ENCODE data around the gene GNRH2. TPM values are rescaled to one million over a fixed set of nuclear protein-coding genes. Genes with fewer than 3 reads are reported as not detected.
"Not testable (repeated sequence)": the region's sequence is repeated elsewhere in the genome, so short reads cannot be mapped to it uniquely, and the experiment has no call there.

Gene GNRH2
- total RNA-seq, 1 donor from 2014 or later = not detected

DNA sequence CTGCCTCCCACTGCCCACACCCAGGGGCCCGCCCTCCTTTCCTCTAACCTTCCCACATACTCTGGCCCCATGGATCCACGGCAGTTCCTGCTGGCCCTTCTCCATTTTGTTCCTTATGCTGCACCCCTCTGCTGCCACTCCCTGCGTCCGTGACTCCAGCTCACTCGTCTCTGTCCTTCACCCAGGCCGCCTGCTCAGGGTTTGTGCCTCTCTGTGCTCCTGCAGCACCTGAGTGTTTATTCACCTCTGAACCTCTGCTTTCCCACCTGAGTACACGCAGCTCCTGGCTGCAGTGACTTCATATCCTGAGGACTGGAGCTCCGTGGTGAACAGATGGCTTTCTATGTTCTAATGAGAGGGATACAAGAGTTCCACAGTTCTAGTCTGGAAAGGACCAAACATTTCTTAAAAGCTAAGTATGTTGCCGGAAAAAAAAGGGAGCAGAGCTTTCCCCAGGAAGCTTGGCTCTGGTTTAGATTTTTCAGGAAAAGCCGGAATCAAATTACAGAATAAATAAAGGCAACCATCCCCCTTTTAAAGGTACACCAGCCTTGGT lies 1.5 kb upstream of the GNRH2 start:
- peak; percentile 19 for DNase-seq (ENCODE audit: low read depth in 2 of 2)

DNA sequence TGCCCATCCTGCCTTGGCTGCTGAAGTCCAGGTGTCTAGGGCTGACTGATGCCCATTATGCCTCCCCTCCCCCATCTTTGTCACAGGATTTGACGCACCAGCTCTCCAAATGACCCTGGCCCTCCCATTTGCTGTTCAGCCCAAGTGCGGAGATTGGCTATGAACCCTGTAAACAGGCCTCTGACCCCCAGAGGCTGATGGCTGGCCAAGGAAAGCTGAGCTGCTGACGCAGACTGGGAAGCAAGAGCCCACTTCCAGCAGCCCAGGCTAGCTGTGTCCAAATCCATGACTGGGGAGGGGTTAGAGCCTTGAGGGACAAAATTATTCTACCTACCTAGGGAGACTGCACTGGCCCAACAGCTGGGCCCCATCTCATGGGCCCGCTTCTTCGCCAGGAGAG lies 797 bp upstream of the GNRH2 start:
- DNase-seq (ENCODE audit: low read depth in 2 of 2) = no peak

DNA sequence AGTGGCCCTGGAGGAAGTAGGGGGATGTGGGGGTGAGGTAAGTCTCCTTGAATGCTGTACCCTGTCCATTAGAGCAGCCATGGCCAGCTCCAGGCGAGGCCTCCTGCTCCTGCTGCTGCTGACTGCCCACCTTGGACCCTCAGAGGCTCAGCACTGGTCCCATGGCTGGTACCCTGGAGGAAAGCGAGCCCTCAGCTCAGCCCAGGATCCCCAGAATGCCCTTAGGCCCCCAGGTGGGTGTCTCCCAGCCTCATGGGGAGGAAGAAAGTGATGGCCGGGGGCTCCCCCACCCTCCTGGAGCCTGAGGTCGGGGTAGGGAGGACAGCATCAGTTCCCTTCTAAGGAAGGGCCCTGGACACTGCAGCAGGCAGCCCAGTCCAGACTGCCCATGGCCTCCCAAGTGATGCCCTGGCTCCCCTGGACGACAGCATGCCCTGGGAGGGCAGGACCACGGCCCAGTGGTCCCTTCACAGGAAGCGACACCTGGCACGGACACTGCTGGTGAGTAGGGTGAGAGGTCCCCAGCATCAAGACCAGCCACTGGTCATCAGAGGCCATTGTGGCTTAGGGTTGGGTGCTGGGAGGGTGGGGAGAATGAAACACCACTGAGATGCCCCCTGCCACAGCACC lies 1.0 kb downstream of the GNRH2 start:
- DNase-seq (ENCODE audit: low read depth in 2 of 2) = no peak

DNA sequence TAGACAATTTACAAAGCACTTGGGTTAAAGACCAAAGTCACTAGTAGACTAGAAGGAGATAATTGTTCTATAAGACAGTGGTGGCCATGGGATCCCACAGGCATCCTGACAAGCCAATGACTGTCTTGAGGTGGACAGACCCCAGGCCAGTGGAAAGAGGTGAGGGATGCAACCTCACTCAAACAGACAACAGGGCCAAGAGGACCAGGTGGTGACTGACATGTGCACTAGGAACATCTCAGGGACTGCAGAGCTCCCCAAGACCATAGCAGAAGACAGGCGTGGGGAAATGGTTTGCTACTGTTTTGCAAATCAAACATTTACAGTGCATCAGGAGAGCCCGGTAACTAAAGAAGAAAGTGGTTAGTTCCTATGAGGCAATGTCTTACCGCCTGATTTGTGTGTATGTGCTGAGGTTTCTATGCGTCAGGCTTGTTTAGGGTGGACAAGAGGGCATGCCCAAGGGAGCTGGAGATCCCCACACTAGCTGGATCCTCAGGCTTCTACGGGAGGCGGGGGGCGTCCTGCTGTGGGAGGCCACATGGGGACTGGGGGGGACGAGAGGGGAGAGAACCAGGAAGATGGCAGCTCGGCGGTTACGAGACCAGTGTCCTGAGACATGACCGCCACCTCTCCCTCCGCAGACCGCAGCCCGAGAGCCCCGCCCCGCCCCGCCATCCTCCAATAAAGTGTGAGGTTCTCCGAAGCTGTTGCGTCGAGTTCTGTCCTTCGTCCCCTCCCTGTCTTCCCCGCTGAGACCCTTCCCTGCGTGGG lies 1.8 kb downstream of the GNRH2 start:
- DNase-seq (ENCODE audit: low read depth in 2 of 2) = no peak

DNA sequence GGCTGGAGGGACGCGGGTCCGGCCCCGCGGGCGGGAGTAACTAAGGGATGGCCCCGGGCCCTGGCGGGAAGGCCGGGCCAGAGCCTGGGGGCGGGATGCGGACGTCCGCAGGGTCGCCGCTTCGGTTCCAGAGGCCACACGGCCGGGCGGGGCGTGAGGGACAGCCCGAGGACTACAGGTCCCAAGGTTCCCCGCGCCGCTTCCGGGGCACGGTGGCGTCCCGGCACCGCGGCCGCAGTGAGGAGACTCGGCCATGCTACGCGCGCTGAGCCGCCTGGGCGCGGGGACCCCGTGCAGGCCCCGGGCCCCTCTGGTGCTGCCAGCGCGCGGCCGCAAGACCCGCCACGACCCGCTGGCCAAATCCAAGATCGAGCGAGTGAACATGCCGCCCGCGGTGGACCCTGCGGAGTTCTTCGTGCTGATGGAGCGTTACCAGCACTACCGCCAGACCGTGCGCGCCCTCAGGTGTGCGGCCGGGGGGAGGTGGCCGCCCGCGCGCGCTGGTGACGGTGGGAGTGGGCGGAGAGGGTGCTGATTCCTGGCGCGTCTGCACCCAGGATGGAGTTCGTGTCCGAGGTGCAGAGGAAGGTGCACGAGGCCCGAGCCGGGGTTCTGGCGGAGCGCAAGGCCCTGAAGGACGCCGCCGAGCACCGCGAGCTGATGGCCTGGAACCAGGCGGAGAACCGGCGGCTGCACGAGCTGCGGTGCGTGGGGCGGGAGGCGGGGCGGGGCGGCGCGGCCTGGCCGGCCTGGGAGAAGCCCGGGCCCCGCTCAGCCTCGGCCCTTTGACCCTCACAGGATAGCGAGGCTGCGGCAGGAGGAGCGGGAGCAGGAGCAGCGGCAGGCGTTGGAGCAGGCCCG lies 2.6 kb downstream of the GNRH2 start, which contains the start of gene MRPS26:
TSS of gene MRPS26 (plus strand) at position 237 of the 861 bp plus-strand sequence. CDS start at position 254, 17 bp downstream.
- peak; percentile 86 to 92 for DNase-seq (ENCODE audit: low read depth in 2 of 2)

DNA sequence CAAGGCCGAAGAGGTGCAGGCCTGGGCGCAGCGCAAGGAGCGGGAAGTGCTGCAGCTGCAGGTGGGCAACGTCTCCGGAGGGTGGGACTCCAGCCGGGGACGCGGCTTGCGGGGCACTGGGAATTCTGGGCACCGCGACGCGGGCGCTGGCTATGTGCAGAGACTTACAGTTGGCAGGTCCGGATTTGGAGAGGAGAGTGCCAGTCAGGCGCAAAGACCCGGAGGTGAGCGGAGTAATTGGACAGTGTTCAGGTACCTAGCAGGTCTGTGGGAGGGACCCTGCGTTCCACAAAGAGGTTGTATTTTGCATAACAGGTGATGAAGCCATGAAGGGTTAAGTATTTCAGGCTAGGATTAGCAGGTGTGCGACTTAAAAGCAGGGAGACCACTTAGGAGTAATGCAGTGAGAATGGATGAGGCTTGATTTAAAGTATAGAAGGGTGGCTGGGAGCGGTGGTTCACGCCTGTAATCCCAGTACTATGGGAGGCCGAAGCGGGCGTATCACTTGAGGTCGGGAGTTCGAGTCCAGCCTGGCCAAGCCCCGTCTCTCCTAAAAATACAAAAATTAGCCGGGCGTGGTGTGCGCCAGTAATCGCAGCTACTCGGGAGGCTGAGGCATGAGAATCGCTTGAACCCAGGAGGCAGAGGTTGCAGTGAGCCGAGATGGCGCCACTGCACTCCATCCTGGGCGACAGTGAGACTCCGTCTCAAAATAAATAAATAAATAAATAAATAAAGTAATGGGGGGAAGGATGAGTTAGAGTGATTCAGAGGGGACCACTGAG lies 3.4 kb downstream of the GNRH2 start:
- DNase-seq (ENCODE audit: low read depth in 2 of 2) = no peak

DNA sequence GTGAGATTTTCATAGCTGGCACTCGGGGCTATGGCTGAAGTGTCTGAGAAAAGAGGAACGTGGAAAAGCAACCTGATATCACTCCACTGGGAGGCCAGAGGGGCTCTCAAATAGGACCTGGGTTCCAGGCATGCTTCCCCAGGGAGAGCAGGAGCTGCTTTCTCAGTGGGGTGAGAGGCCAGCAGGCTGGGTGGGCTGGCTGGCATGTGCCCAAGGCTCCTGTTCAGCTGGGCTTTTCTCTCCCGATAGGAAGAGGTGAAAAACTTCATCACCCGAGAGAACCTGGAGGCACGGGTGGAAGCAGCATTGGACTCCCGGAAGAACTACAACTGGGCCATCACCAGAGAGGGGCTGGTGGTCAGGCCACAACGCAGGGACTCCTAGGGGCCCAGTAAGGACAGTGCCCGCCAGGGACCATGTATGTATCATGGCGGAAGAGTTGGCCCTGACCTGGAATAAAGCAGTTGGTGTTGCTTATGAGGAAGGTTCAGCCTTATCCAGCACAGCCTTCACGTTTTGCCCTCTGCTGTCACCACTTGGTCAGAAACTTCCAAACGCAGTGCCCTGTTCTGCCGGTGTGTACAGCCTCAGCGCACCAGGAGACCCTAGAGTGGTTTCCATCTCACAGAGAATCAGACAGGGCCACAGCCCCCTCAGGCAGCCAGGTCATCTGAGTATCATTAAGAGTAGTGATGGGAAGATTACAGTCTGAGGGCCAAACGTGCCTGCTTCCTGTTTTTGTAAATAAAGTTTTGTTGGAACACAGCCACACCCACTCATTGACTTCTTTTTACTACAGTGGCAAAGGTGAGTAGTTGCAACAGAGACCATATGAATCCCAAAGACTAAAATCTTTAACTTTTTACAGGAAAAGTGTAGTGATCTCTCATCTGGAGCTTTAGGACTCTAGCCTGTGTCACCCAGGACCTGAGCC lies 4.3 kb downstream of the GNRH2 start:
- no peak for DNase-seq (ENCODE audit: low read depth in 2 of 2)

DNA sequence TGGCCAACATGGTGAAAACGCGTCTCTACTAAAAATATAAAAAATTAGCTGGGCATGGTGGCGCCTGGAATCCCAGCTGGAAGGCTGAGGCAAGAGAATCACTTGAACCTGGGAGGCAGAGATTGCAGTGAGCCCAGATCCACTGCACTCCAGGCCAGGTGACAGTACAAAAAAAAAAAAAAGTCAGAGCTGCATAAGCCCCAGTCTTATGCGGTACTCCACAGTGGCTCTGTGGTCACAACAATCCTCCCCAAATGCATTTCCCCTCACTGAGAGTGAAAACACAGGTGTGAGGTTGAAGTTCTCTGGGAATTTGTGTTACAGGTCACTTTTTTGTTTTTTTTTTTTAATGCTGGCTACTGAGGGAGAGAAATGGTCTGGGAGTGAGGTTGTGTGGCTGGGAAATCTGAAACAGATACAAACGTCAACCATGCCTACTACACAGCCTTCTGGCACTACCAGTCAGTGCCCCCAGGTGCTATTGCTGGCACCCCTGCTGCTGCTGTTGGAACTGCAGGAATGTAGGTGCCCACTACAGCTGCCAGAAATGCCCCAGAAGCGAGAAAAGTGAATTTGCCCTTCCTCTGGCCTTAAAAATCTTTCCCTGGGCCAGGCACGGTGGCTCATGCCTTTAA lies 8.1 kb downstream of the GNRH2 start:
- no peak for DNase-seq (ENCODE audit: low read depth in 2 of 2)

DNA sequence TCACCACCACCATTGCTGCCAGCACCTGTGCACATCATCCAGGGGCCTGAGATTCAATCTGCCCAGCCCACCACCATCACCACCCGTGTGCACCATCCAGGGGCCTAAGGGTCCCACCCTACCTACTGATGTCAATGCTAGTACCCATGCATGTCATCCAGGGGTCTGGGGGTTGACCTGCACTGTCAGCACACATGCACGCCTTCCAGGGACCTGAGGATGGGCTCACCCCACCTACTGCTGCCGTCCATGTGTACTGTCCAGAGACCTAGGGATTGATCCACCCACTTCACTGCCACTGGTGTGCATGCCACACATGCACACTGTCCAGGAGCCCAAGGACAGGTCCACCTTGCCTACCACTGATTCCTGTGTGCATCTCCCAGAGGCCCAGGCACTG lies 16.1 kb downstream of the GNRH2 start:
- no peak for DNase-seq (ENCODE audit: low read depth in 2 of 2)

DNA sequence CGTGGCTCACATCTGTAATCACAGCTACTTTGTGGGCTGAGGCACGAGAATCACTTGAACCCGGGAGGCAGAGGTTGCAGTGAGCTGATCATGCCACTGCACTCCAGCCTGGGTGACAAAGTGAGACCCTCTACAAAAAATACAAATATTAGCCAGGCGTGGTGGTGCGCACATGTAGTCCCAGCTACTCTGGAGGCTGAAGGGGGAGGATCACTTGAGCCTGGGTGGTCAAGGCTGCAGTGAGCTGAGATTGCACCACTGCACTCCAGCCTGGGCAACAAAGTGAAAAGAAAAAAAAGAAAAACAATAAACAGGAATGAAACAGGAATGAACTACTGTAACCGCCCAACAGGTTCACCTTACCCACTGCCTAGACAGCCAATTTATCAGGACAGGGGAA lies 20.7 kb downstream of the GNRH2 start:
- not testable (repeated sequence) for DNase-seq (ENCODE audit: low read depth in 2 of 2)

DNA sequence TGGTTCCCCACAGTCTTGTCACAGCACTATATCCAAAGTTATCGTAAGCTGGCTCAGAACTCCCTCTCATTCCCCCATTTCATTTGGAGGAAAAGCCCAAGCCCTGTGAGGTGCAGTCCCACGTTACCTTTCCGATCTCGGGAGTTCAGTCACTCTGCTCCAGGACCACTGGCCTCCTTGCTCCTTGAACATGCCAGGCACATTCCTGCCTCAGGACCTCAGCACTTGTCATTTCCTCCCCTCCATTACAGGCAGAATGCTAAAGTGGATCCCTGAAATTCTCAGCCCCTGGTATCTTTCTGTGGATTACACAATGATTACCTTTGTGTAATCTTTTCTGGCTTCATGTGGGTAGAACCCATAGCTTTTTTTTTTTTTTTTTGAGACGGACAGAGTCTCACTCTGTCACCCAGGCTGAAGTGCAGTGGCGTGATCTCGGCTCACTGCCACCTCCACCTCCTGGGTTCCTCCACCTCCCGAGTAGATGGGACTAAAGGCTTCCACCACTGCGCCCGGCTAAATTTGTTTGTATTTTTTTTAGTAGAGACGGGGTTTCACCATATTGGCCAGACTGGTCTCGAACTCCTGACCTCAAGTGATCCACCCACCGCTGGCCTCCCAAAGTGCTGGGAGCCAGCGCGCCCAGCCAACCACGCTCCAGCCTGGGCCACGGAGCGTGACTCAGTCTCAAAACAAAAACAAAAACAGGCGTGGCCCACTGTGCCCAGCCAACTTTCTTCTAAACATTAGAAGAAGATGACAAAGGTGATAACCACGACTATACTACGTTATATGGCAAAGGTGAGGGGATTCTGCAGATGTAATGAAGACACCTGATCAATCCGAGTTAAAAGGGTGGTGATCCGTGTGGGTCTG lies 24.0 kb downstream of the GNRH2 start:
- DNase-seq (ENCODE audit: low read depth in 2 of 2) = no peak

DNA sequence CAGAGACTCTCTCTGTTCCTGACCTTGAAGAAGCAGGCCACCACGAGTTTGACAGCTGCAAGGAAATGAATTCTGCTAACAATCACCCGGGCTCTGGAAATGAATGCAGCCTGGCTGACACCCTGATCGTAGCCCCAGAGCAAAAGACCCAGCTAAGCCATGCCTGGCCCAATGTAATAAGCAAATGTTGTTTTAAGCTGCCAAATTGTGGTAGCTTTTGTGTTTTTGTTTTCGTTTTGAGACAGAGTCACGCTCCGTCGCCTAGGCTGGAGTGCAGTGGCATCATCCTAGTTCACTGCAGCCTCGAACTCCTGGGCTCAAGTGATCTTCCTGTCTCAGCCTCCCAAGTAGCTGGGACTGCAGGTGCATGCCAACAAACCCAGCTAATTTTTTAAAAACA lies 24.7 kb downstream of the GNRH2 start:
- no peak for DNase-seq (ENCODE audit: low read depth in 2 of 2)

DNA sequence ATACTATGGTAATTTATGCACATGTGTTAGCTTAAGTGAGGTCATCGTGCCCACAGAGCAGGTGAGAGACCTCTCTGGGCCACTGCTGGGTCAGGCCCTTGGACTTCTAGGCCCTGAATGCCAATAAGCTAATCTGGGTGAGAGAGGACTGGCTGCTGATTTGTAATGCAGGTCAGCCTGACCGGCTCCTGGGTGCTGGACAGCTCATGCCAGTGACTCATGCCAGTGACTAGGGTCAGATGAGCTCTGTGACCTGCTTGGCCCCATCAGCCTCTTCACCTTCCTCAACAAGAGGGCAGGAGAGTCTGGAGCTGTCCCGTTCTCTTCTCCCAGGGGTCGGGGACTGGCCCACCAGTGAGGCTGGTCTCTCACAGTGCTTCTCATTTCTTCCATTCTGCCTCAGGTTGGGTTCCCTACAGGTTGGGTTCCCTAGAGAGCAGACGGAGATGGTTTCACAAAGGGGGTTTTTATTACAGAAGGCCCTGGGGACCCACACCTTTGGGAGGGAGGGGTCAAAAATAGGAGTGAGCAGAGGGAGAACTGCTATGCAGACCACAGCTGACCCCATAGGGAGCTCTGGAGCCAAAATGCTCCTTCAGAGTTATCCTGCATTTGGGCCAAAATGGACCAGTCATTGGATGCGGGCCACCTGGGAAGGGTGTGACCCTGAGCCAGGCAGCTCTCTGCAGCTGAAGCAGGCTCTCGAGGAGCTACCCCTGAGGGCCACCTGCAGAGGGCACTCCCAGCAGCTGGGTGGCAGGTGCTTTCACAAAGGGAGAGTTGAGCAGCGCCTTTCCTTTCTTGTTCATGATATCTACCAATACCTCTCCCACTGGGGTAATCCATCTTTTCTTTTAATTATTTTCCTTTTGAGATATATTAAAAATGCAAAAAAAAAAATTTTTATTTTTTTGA lies 25.8 kb downstream of the GNRH2 start:
- no peak for DNase-seq (ENCODE audit: low read depth in 2 of 2)

DNA sequence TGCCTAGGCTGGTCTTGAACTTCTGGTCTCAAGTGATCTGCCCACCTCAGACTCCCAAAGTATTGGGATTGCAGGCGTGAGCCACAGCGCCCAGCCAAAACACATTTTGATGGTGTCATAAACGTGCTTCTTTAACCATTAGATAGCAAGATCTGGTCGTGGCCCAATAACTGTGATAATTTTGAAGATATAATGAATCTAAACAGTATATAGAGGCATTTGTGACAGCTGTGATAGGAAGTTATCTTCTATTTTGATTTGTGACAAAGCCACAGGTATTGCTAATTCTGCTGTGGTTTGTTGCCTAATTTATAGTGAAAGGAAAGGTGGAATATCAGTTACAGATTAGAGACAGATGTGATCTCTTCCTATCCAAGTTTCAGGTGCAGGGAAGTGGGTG lies 27.3 kb downstream of the GNRH2 start:
- DNase-seq (ENCODE audit: low read depth in 2 of 2) = no peak

DNA sequence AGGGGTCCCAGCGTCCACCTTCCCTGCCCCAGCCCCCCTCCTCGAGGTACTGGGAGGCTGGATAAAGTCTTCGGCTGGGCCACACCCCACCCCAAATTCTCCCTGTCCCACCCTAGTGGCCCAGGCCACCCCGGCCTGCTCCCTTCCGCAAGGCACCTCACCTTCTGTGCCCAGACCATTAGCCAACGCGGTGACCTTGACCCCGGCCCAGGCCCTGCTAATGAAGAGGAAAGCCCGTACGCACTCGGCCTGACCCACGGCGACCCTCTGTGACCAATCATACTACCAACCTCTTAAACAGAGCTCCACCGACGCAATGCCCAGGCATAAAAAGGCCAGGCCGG lies 27.8 kb downstream of the GNRH2 start:
- DNase-seq (ENCODE audit: low read depth in 2 of 2) = no peak

DNA sequence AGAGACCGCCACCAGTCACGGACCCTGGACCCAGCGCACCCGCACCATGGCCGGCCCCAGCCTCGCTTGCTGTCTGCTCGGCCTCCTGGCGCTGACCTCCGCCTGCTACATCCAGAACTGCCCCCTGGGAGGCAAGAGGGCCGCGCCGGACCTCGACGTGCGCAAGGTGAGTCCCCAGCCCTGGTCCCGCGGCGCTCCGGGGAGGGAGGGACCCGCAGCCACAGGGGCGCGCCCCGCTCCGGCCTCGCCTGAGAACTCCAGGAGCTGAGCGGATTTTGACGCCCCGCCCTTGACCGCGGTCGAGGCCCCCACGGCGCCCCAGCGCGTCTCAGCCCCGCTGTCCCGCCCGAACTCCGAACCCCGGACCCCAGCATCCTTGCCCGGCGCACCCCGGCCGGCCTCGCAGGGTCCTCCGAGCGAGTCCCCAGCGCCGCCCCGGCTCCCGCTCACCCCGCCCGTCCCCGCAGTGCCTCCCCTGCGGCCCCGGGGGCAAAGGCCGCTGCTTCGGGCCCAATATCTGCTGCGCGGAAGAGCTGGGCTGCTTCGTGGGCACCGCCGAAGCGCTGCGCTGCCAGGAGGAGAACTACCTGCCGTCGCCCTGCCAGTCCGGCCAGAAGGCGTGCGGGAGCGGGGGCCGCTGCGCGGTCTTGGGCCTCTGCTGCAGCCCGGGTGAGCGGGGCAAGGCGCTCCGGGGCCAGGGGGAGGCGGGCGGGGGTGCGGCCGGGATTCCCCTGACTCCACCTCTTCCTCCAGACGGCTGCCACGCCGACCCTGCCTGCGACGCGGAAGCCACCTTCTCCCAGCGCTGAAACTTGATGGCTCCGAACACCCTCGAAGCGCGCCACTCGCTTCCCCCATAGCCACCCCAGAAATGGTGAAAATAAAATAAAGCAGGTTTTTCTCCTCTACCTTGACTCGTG lies 28.4 kb downstream of the GNRH2 start, which contains the start of gene OXT:
TSS of gene OXT (plus strand) at position 11 of the 920 bp plus-strand sequence. CDS start at position 47, 36 bp downstream.
- DNase-seq (ENCODE audit: low read depth in 2 of 2) = no peak
